Measurements from ENCODE around the gene LSP1.

DNA sequence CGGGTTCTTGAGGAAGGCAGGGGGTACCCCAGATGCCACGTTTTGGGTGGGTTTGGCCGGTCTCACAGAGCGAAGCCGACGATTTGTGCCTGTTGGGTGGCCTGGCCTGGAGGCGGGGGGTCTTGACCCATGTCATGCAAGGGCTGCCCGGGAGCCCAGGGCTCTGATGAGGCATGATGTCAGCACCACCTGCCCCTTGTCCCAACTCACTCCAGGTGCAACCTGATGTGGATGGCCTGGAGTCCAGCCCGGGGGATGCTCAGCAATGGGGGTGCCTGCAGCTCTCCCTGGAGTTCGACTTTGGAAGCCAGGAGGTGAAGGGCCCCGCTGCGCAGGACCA lies 17.2 kb upstream of the LSP1 start:
- no peak for TF ChIP-seq CEBPB (IDR thresholded peaks at IDR 0.05)
- TF ChIP-seq RAD21 (IDR thresholded peaks at IDR 0.05; ENCODE audit: low read depth), result no peak
- no peak for TF ChIP-seq EP300 (IDR thresholded peaks at IDR 0.05; ENCODE audit: borderline replicate concordance)
- TF ChIP-seq EGR1 (IDR thresholded peaks at IDR 0.05), result no peak
- TF ChIP-seq, protein P1, sequence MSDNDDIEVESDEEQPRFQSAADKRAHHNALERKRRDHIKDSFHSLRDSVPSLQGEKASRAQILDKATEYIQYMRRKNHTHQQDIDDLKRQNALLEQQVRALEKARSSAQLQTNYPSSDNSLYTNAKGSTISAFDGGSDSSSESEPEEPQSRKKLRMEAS (IDR thresholded peaks at IDR 0.05), result no peak
- TF ChIP-seq, protein P2, sequence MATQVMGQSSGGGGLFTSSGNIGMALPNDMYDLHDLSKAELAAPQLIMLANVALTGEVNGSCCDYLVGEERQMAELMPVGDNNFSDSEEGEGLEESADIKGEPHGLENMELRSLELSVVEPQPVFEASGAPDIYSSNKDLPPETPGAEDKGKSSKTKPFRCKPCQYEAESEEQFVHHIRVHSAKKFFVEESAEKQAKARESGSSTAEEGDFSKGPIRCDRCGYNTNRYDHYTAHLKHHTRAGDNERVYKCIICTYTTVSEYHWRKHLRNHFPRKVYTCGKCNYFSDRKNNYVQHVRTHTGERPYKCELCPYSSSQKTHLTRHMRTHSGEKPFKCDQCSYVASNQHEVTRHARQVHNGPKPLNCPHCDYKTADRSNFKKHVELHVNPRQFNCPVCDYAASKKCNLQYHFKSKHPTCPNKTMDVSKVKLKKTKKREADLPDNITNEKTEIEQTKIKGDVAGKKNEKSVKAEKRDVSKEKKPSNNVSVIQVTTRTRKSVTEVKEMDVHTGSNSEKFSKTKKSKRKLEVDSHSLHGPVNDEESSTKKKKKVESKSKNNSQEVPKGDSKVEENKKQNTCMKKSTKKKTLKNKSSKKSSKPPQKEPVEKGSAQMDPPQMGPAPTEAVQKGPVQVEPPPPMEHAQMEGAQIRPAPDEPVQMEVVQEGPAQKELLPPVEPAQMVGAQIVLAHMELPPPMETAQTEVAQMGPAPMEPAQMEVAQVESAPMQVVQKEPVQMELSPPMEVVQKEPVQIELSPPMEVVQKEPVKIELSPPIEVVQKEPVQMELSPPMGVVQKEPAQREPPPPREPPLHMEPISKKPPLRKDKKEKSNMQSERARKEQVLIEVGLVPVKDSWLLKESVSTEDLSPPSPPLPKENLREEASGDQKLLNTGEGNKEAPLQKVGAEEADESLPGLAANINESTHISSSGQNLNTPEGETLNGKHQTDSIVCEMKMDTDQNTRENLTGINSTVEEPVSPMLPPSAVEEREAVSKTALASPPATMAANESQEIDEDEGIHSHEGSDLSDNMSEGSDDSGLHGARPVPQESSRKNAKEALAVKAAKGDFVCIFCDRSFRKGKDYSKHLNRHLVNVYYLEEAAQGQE (IDR thresholded peaks at IDR 0.05; ENCODE audit: low read depth), result no peak
- TF ChIP-seq YY1 (IDR thresholded peaks at IDR 0.05; ENCODE audit: low read depth), result no peak
- TF ChIP-seq TAF1 (IDR thresholded peaks at IDR 0.05; ENCODE audit: low read depth), result no peak

Data from Ishikawa (cell line).